Measurements from ENCODE around the gene MSL3.
A peak's percentile ranks its signal among the peaks of the same experiment; 100 is the strongest.

Gene MSL3, protein sequence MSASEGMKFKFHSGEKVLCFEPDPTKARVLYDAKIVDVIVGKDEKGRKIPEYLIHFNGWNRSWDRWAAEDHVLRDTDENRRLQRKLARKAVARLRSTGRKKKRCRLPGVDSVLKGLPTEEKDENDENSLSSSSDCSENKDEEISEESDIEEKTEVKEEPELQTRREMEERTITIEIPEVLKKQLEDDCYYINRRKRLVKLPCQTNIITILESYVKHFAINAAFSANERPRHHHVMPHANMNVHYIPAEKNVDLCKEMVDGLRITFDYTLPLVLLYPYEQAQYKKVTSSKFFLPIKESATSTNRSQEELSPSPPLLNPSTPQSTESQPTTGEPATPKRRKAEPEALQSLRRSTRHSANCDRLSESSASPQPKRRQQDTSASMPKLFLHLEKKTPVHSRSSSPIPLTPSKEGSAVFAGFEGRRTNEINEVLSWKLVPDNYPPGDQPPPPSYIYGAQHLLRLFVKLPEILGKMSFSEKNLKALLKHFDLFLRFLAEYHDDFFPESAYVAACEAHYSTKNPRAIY

DNA sequence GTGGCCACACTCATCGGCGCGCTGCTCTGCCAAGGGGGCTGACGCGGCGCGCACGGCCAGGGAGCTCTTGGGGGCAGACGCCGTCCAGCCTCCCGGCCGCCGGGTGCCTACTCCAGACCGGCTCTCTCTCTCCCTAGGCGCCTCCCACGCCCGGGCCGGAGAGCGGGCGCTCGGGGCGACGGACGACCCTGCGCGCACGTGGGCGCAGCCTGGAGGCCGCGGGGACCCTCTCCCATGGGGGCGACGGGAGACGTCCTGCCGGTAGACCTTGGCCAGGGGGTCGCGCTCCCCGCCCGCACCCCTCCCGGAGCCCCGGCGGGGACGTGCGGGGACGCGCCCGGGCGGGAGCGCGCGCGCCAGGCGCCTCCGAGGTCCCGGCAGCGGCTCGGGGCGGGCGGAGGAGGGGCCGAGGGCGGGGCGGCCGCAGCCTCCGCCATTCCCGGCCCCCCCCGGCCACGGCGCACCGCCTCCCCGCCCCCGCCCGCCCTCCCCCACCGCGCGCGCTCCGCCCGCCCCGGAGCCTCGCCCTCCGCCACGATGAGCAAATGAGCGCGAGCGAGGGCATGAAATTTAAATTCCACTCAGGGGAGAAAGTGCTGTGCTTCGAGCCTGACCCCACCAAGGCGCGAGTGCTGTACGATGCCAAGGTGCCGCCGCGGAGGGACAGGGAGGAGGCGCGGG is at the start of gene MSL3:
MSL3 (plus strand) TSS at position 519 of the 681 bp plus-strand sequence; CDS start at position 546, 27 bp downstream.
- peak within 1 kb of the TSS; percentile 84 for H3K27ac ChIP-seq
- no peak for TF ChIP-seq ZFX (IDR thresholded peaks at IDR 0.05; ENCODE audit: borderline replicate concordance)
- TF ChIP-seq, protein P1, sequence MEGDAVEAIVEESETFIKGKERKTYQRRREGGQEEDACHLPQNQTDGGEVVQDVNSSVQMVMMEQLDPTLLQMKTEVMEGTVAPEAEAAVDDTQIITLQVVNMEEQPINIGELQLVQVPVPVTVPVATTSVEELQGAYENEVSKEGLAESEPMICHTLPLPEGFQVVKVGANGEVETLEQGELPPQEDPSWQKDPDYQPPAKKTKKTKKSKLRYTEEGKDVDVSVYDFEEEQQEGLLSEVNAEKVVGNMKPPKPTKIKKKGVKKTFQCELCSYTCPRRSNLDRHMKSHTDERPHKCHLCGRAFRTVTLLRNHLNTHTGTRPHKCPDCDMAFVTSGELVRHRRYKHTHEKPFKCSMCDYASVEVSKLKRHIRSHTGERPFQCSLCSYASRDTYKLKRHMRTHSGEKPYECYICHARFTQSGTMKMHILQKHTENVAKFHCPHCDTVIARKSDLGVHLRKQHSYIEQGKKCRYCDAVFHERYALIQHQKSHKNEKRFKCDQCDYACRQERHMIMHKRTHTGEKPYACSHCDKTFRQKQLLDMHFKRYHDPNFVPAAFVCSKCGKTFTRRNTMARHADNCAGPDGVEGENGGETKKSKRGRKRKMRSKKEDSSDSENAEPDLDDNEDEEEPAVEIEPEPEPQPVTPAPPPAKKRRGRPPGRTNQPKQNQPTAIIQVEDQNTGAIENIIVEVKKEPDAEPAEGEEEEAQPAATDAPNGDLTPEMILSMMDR (IDR thresholded peaks at IDR 0.05): no peak

DNA sequence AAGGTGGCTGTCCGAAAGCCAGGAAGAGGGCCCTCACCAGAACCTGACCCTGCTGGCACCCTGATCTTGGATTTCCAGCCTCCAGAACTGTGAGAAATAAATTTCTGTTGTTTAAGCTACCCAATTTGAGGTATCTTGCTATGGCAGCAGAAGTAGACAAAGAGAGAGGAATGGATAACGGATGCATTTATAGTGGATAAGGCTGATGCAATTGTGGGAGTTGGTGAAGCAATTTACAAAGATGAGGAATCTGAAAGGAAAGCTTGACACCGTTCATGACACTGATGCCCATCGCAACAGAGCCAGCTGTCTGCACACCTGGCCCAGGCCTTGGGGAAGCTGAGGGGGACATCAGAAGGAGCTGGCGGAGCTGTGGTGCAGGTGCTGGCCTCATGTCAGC is 35.7 kb upstream of the MSL3 start:
- no peak for TF ChIP-seq ZFX (IDR thresholded peaks at IDR 0.05; ENCODE audit: borderline replicate concordance)
- TF ChIP-seq, protein P1 (IDR thresholded peaks at IDR 0.05): no peak
- H3K27ac ChIP-seq: no peak overlapping the region

DNA sequence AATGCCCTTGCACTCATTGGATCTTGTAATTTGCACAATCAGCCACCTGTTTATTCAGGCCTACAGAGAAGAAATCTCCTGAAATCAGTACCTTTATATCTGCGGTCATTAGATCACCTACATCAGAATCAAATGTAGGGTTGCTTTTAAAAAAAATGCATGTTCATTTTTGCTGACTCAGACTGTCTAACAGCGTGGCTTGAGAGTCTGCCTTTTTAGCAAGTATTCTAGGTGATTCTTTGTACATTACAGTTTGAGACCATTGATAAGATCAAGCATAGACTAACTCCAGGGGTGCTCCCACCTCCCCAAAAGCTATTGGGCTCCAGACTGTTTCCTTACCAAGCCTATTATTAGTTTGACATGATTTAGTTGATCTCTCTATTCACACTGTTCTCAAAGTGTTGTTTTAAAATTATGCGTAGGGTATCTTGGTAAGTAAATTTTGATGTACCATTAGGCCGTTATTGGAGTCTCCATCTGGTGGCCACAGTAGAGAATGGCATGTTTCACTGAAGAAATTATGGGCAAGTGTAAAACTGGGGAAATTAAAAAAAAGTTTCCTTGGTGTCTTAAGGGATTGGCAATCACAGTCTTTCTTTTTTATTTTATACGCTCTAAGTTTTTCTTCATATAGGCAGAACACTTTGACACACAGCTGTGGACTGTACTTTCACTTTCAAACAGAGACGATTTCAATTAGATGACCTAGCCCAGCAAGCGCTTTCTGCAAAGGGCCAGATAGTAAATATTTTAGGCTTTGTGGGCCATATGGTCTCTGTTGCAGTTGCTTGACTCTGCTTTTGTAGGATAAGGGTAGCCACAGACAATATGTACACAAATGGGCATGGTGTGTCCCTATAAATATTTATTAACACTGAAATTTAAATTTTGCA is 33.7 kb upstream of the MSL3 start:
- H3K27ac ChIP-seq: no peak overlapping the region
- TF ChIP-seq, protein P1 (IDR thresholded peaks at IDR 0.05): peak; percentile 77
- no peak for TF ChIP-seq ZFX (IDR thresholded peaks at IDR 0.05; ENCODE audit: borderline replicate concordance)

DNA sequence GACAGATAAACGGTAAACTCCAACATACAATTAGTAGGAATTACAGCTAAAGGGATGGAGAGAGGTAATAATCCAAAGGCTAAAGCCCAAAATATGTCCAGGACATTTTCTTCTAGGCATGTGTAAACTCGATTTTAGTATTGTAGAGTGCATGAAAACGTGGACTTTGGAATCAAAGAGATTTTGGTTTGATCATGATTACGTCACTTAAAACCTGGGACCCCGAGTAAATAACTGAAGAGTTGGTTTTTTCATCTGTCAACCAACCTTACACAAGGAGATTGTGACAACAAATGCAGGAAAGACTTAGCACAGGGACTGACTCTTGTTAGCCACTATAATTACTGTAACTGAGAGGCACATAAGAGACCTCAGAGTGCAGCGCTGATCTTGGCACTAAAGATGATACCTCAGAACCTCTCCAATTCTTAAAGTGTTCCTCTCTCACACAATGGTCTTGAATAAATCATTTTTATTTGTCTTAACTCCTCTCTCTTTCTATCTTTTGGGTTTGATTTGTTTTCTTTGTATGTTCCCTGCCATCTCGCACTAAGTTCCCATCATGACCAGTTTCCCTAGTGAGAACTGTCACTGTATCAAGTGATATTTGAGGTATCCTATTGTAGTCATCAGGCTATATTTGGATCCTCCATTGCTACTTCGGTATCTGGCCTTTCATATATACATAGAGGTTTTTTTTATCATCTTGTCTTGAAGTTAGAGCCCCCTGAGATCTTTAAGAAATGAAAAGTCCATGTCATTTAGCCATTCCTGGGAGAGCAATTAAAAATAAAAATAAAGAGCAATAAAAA is 32.2 kb upstream of the MSL3 start:
- TF ChIP-seq, protein P1 (IDR thresholded peaks at IDR 0.05): no peak
- no peak for TF ChIP-seq ZFX (IDR thresholded peaks at IDR 0.05; ENCODE audit: borderline replicate concordance)
- no peak overlapping the region for H3K27ac ChIP-seq

DNA sequence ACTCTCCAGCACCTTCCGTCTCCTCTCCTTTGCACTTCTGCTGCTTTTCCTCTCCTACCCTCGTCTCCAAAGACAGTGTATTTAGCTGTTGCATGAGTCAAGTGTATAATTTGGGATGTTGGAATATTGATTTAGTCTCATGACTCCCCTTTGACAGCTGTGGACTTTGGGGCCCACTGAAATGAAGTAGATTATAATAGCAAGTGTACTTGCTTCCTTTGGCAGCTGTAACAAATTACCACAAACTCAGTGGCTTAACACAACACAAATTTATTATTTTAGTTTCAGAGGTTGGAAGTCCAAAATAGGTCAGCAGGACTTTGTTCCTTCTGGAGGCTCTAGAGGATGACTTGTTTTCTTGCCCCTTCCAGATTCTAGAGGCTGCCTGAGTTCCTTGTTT is 29.5 kb upstream of the MSL3 start:
- TF ChIP-seq, protein P1 (IDR thresholded peaks at IDR 0.05): no peak
- TF ChIP-seq ZFX (IDR thresholded peaks at IDR 0.05; ENCODE audit: borderline replicate concordance): no peak

DNA sequence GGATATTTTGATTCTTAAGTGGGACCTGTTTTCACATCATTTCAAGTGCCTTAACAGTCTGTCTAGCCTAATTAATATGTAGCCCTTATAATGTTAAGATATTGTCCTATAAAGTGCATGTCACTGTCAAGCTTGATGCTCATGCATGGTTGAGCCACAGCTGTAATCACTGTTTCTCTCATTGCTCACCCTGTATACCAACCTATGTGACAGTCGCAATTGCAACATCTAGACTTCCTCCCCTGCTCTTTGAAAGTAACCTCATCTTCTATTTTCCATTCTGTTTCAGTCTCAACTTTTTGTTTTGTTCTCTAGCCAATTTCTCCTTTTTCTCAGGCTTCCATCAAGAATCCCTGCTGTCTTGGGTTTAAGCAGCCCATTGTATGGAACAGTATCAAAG is 24.4 kb upstream of the MSL3 start:
- no peak for TF ChIP-seq ZFX (IDR thresholded peaks at IDR 0.05; ENCODE audit: borderline replicate concordance)
- TF ChIP-seq, protein P1 (IDR thresholded peaks at IDR 0.05): no peak
- no peak overlapping the region for H3K27ac ChIP-seq

More for the DNA sequence above, 29.5 kb upstream of the MSL3 start:
- H3K27ac ChIP-seq: no peak overlapping the region

Measured in 22Rv1 (cell line).